WTC11 (cell line): ENCODE results near the gene UBLCP1. TPM values are rescaled to one million over a fixed set of nuclear protein-coding genes. Genes with fewer than 3 reads are reported as not detected.

Experiments used
- ATAC-seq: fragments of 200-7000 bp; cut with Tn5 transposase; 2 replicates; pipeline ENCODE4 v1.10.0; 2021; ENCODE audit warnings: mild to moderate bottlenecking, moderate library complexity
- CTCF ChIA-PET: fragments of 300-600 bp; sonication (Branson Sonifier 250); formaldehyde crosslinking; loops from one replicate; lab custom pipeline; 2021; ENCODE audit warnings: antibody characterized with exemption; lab: Charles Lee
- POLR2A ChIA-PET: fragments of 350-600 bp; sonication (Branson Sonifier 250); formaldehyde crosslinking; loops from one replicate; lab custom pipeline; 2021; ENCODE audit warnings: antibody characterized with exemption; lab: Charles Lee
- DNase-seq: peaks from one replicate; pipeline ENCODE4 v3.0.0; 2021; ENCODE audit warnings: low spot score
- H3K27ac Mint-ChIP-seq: 2 replicates; pipeline ENCODE4 v1.8.0; 2021; ENCODE audit warnings: mixed read lengths
- H3K27me3 Mint-ChIP-seq: 2 replicates; pipeline ENCODE4 v1.8.0; 2021; ENCODE audit warnings: low read depth, mild to moderate bottlenecking, moderate library complexity, mixed read lengths
- H3K36me3 Mint-ChIP-seq: 2 replicates; pipeline ENCODE4 v1.8.0; 2021; ENCODE audit warnings: mixed read lengths
- H3K4me1 Mint-ChIP-seq: 2 replicates; pipeline ENCODE4 v1.8.0; 2022; ENCODE audit warnings: mixed read lengths
- H3K4me3 Mint-ChIP-seq: 2 replicates; pipeline ENCODE4 v1.8.0; 2021; ENCODE audit warnings: mild to moderate bottlenecking, moderate library complexity, mixed read lengths
- H3K9me3 Mint-ChIP-seq: 2 replicates; pipeline ENCODE4 v1.8.0; 2021; ENCODE audit warnings: mixed read lengths
- ATF3 ChIP-seq: sonication (generic); formaldehyde crosslinking; conservative IDR thresholded peaks from 2 replicates; pipeline ENCODE4 v1.8.1; 2022; ENCODE audit warnings: mild to moderate bottlenecking, missing genetic modification reagents
- CREB1 ChIP-seq: sonication (generic); formaldehyde crosslinking; IDR thresholded peaks from 2 replicates; pipeline ENCODE4 v1.8.0; 2023; ENCODE audit warnings: mild to moderate bottlenecking, missing genetic modification reagents
- ELF4 ChIP-seq: sonication (generic); formaldehyde crosslinking; IDR thresholded peaks from 2 replicates; pipeline ENCODE4 v1.8.1; 2022; ENCODE audit warnings: low read depth, mild to moderate bottlenecking, moderate library complexity, missing genetic modification reagents
- ETV6 ChIP-seq: sonication (generic); formaldehyde crosslinking; IDR thresholded peaks from 2 replicates; pipeline ENCODE4 v1.8.1; 2022; ENCODE audit warnings: mild to moderate bottlenecking, missing genetic modification reagents
- FOXK1 ChIP-seq: sonication (generic); formaldehyde crosslinking; IDR thresholded peaks from 2 replicates; pipeline ENCODE4 v1.8.0; 2022; ENCODE audit warnings: mild to moderate bottlenecking, moderate library complexity, missing genetic modification reagents
- IRF2 ChIP-seq: sonication (generic); formaldehyde crosslinking; IDR thresholded peaks from 2 replicates; pipeline ENCODE4 v1.8.0; 2022; ENCODE audit warnings: low read depth, missing genetic modification reagents, borderline replicate concordance
- JUN ChIP-seq: sonication (generic); formaldehyde crosslinking; IDR thresholded peaks from 2 replicates; pipeline ENCODE4 v1.8.0; 2023; ENCODE audit warnings: mild to moderate bottlenecking, missing genetic modification reagents
- NFE2L1 ChIP-seq: sonication (generic); formaldehyde crosslinking; IDR thresholded peaks from 2 replicates; pipeline ENCODE4 v1.8.1; 2023; ENCODE audit warnings: missing genetic modification reagents
- NR3C1 ChIP-seq: sonication (generic); formaldehyde crosslinking; conservative IDR thresholded peaks from 2 replicates; pipeline ENCODE4 v1.8.1; 2023; ENCODE audit warnings: low read depth, mild to moderate bottlenecking, missing genetic modification reagents
- PRDM15 ChIP-seq: sonication (generic); formaldehyde crosslinking; IDR thresholded peaks from 2 replicates; pipeline ENCODE4 v1.8.0; 2022; ENCODE audit warnings: missing genetic modification reagents
- SOX15 ChIP-seq: fragments of 250-450 bp; sonication (Bioruptor Pico); IDR thresholded peaks from 2 replicates; pipeline ENCODE4 v1.9.0; 2021; ENCODE audit warnings: mild to moderate bottlenecking
- ZNF121 ChIP-seq: sonication (generic); formaldehyde crosslinking; IDR thresholded peaks from 2 replicates; pipeline ENCODE4 v1.8.0; 2023; ENCODE audit warnings: missing genetic modification reagents
- ZNF416 ChIP-seq: fragments of 250-450 bp; sonication (Bioruptor Pico); IDR thresholded peaks from 2 replicates; pipeline ENCODE4 v1.9.0; 2021; ENCODE audit warnings: mild to moderate bottlenecking, inconsistent platforms
- ZNF671 ChIP-seq: fragments of 250-450 bp; sonication (Bioruptor Pico); IDR thresholded peaks from 2 replicates; pipeline ENCODE4 v1.8.0; 2021; ENCODE audit warnings: mild to moderate bottlenecking
- total RNA-seq: library from RNA; stranded (reverse); gene quantifications from 3 replicates; pipeline ENCODE4 v1.2.3, GENCODE V29; 2021
- TF ChIP-seq, protein P1 (sequence below): sonication (generic); formaldehyde crosslinking; IDR thresholded peaks from 2 replicates; pipeline ENCODE4 v1.8.1; 2022; ENCODE audit warnings: missing genetic modification reagents, borderline replicate concordance
- TF ChIP-seq, protein P2 (sequence below): sonication (generic); formaldehyde crosslinking; conservative IDR thresholded peaks from 2 replicates; pipeline ENCODE4 v1.8.1; 2023; ENCODE audit warnings: mild to moderate bottlenecking, low read depth, missing genetic modification reagents, moderate library complexity
- TF ChIP-seq, protein P3 (sequence below): sonication (generic); formaldehyde crosslinking; IDR thresholded peaks from 2 replicates; pipeline ENCODE4 v1.8.1; 2022; ENCODE audit warnings: low read depth, missing genetic modification reagents, borderline replicate concordance
- TF ChIP-seq, protein P4 (sequence below): sonication (generic); formaldehyde crosslinking; IDR thresholded peaks from 2 replicates; pipeline ENCODE4 v1.8.0; 2023; ENCODE audit warnings: missing genetic modification reagents, mild to moderate bottlenecking, borderline replicate concordance
- TF ChIP-seq, protein P5 (sequence below): fragments of 250-450 bp; sonication (Bioruptor Pico); IDR thresholded peaks from 2 replicates; pipeline ENCODE4 v2.1.2; 2022; ENCODE audit warnings: mild to moderate bottlenecking, moderate library complexity
- TF ChIP-seq, protein P6 (sequence below): sonication (generic); formaldehyde crosslinking; IDR thresholded peaks from 2 replicates; pipeline ENCODE4 v1.8.0; 2022; ENCODE audit warnings: mild to moderate bottlenecking, missing genetic modification reagents

Gene UBLCP1
- total RNA-seq, 1 experiment from 2014 or later: 31.0 TPM

GRCh38 chr5:159274676-159275075 is 11.6 kb downstream of the UBLCP1 start (continued):
- TF ChIP-seq NFE2L1 (CRISPR knock-in tag): no peak
- TF ChIP-seq CREB1 (CRISPR knock-in tag): no peak
- no peak for TF ChIP-seq PRDM15 (CRISPR knock-in tag)
- no peak for TF ChIP-seq JUN
- TF ChIP-seq FOXK1 (CRISPR knock-in tag): no peak
- no peak for TF ChIP-seq ATF3 (CRISPR knock-in tag)
- no peak for TF ChIP-seq NR3C1 (CRISPR knock-in tag)
- no peak for TF ChIP-seq SOX15
- TF ChIP-seq, protein P1, sequence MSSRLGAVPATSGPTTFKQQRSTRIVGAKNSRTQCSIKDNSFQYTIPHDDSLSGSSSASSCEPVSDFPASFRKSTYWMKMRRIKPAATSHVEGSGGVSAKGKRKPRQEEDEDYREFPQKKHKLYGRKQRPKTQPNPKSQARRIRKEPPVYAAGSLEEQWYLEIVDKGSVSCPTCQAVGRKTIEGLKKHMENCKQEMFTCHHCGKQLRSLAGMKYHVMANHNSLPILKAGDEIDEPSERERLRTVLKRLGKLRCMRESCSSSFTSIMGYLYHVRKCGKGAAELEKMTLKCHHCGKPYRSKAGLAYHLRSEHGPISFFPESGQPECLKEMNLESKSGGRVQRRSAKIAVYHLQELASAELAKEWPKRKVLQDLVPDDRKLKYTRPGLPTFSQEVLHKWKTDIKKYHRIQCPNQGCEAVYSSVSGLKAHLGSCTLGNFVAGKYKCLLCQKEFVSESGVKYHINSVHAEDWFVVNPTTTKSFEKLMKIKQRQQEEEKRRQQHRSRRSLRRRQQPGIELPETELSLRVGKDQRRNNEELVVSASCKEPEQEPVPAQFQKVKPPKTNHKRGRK (CRISPR knock-in tag): no peak
- TF ChIP-seq, protein P2, sequence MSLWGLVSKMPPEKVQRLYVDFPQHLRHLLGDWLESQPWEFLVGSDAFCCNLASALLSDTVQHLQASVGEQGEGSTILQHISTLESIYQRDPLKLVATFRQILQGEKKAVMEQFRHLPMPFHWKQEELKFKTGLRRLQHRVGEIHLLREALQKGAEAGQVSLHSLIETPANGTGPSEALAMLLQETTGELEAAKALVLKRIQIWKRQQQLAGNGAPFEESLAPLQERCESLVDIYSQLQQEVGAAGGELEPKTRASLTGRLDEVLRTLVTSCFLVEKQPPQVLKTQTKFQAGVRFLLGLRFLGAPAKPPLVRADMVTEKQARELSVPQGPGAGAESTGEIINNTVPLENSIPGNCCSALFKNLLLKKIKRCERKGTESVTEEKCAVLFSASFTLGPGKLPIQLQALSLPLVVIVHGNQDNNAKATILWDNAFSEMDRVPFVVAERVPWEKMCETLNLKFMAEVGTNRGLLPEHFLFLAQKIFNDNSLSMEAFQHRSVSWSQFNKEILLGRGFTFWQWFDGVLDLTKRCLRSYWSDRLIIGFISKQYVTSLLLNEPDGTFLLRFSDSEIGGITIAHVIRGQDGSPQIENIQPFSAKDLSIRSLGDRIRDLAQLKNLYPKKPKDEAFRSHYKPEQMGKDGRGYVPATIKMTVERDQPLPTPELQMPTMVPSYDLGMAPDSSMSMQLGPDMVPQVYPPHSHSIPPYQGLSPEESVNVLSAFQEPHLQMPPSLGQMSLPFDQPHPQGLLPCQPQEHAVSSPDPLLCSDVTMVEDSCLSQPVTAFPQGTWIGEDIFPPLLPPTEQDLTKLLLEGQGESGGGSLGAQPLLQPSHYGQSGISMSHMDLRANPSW (CRISPR knock-in tag): no peak
- no peak for TF ChIP-seq ELF4 (CRISPR knock-in tag)
- TF ChIP-seq, all 79 proteins: peak for 0

DNA sequence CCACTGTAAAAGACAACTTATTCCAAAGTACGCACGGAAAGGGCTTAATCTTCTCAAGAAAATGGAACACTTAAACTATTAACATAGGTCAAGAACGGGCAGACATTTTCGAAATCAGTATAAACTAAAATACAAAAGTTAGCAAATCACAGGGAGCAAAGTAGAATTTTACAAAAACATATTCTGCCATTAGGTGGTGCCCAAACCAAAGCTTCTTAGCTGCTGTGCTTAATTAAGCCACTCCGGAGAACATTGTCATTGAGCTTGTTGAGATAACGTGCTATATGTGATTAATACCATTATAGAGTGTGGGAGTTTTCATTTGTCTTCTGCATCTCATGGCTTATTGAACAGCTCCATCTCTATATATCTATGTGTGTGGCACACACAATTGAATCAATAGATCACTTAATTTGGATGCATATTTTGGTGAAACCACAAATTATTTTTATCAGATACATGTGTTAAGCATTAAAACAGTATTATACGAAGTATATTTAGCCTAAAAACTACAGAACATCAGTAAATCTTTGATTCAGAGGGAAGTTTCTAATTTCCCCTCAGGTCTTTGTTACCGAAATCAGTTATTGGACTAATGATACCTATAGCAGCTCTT is 23.4 kb downstream of the UBLCP1 start:
- peaks cover 4% of the 10 kb centered on the region for H3K4me1 Mint-ChIP-seq
- DNase-seq: no peak
- H3K27ac Mint-ChIP-seq: no peak overlapping the region
- CTCF ChIA-PET: interaction anchor here (0.7 to 3.6 kb wide), 9 partner anchors 11 to 735 kb away, joined by 3 to 49 read pairs (median 12); no protein-coding TSS in a partner anchor
- H3K27me3 Mint-ChIP-seq: no peaks in the 10 kb centered on the region
- H3K4me3 Mint-ChIP-seq: no peak overlapping the region
- ATAC-seq: no peak
- POLR2A ChIA-PET: no interaction called here
- H3K9me3 Mint-ChIP-seq: no peaks in the 10 kb centered on the region
- H3K36me3 Mint-ChIP-seq: peaks cover 3% of the 10 kb centered on the region; the same call in 1 of the 2 replicates
- TF ChIP-seq, protein P3, sequence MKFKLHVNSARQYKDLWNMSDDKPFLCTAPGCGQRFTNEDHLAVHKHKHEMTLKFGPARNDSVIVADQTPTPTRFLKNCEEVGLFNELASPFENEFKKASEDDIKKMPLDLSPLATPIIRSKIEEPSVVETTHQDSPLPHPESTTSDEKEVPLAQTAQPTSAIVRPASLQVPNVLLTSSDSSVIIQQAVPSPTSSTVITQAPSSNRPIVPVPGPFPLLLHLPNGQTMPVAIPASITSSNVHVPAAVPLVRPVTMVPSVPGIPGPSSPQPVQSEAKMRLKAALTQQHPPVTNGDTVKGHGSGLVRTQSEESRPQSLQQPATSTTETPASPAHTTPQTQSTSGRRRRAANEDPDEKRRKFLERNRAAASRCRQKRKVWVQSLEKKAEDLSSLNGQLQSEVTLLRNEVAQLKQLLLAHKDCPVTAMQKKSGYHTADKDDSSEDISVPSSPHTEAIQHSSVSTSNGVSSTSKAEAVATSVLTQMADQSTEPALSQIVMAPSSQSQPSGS (CRISPR knock-in tag): no peak
- TF ChIP-seq IRF2 (CRISPR knock-in tag): no peak
- no peak for TF ChIP-seq NR3C1 (CRISPR knock-in tag)
- no peak for TF ChIP-seq ZNF416
- TF ChIP-seq, protein P4, sequence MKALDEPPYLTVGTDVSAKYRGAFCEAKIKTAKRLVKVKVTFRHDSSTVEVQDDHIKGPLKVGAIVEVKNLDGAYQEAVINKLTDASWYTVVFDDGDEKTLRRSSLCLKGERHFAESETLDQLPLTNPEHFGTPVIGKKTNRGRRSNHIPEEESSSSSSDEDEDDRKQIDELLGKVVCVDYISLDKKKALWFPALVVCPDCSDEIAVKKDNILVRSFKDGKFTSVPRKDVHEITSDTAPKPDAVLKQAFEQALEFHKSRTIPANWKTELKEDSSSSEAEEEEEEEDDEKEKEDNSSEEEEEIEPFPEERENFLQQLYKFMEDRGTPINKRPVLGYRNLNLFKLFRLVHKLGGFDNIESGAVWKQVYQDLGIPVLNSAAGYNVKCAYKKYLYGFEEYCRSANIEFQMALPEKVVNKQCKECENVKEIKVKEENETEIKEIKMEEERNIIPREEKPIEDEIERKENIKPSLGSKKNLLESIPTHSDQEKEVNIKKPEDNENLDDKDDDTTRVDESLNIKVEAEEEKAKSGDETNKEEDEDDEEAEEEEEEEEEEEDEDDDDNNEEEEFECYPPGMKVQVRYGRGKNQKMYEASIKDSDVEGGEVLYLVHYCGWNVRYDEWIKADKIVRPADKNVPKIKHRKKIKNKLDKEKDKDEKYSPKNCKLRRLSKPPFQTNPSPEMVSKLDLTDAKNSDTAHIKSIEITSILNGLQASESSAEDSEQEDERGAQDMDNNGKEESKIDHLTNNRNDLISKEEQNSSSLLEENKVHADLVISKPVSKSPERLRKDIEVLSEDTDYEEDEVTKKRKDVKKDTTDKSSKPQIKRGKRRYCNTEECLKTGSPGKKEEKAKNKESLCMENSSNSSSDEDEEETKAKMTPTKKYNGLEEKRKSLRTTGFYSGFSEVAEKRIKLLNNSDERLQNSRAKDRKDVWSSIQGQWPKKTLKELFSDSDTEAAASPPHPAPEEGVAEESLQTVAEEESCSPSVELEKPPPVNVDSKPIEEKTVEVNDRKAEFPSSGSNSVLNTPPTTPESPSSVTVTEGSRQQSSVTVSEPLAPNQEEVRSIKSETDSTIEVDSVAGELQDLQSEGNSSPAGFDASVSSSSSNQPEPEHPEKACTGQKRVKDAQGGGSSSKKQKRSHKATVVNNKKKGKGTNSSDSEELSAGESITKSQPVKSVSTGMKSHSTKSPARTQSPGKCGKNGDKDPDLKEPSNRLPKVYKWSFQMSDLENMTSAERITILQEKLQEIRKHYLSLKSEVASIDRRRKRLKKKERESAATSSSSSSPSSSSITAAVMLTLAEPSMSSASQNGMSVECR (CRISPR knock-in tag): no peak
- TF ChIP-seq, protein P5, sequence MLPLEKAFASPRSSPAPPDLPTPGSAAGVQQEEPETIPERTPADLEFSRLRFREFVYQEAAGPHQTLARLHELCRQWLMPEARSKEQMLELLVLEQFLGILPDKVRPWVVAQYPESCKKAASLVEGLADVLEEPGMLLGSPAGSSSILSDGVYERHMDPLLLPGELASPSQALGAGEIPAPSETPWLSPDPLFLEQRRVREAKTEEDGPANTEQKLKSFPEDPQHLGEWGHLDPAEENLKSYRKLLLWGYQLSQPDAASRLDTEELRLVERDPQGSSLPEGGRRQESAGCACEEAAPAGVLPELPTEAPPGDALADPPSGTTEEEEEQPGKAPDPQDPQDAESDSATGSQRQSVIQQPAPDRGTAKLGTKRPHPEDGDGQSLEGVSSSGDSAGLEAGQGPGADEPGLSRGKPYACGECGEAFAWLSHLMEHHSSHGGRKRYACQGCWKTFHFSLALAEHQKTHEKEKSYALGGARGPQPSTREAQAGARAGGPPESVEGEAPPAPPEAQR: no peak
- TF ChIP-seq, protein P6, sequence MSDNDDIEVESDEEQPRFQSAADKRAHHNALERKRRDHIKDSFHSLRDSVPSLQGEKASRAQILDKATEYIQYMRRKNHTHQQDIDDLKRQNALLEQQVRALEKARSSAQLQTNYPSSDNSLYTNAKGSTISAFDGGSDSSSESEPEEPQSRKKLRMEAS (CRISPR knock-in tag): no peak
- no peak for TF ChIP-seq ETV6 (CRISPR knock-in tag)
- no peak for TF ChIP-seq ZNF671 (CRISPR knock-in tag)
- TF ChIP-seq ZNF121 (CRISPR knock-in tag): no peak
